Cerebellar cortex (tissue), 1 donor: ENCODE measurements around the gene WWP2.
A peak's percentile ranks its signal among the peaks of the same experiment; 100 is the strongest.

ENCODE experiments used
- DNase-seq: peaks from one replicate; pipeline ENCODE4 v3.0.0-alpha.2; 2015; ENCODE audit warnings: low spot score

The WWP2 gene

GRCh38 chr16:69927056-69927757 lies 165.1 kb downstream of the WWP2 start:
- DNase-seq, result peak; percentile 21

GRCh38 chr16:69928856-69929400 lies 166.8 kb downstream of the WWP2 start:
- no peak for DNase-seq

GRCh38 chr16:69929480-69929879 lies 167.3 kb downstream of the WWP2 start:
- no peak for DNase-seq

GRCh38 chr16:69930117-69930776 lies 168.1 kb downstream of the WWP2 start:
- DNase-seq, result peak; percentile 62

- no peak for DNase-seq
Observed at GRCh38 chr16:69931631-69932030, 169.5 kb downstream of the WWP2 start.

- DNase-seq, result no peak
Observed at GRCh38 chr16:69932228-69932627, 170.1 kb downstream of the WWP2 start.

- no peak for DNase-seq
Observed at GRCh38 chr16:69932691-69933392, 170.7 kb downstream of the WWP2 start.

- DNase-seq, result no peak
Observed at GRCh38 chr16:69934044-69934443, 171.9 kb downstream of the WWP2 start.

GRCh38 chr16:69934751-69935150 lies 172.6 kb downstream of the WWP2 start:
- no peak for DNase-seq

GRCh38 chr16:69935278-69935711 lies 173.2 kb downstream of the WWP2 start:
- DNase-seq, result peak; percentile 22

- no peak for DNase-seq
Observed at GRCh38 chr16:69935740-69936139, 173.6 kb downstream of the WWP2 start.

- DNase-seq, result no peak
Observed at GRCh38 chr16:69936252-69936651, 174.1 kb downstream of the WWP2 start.

- no peak for DNase-seq
Observed at GRCh38 chr16:69936751-69937211, 174.6 kb downstream of the WWP2 start.

- DNase-seq, result peak; percentile 80
Observed at GRCh38 chr16:69937465-69937951, 175.4 kb downstream of the WWP2 start.

GRCh38 chr16:69938981-69939820 lies 177.1 kb downstream of the WWP2 start:
- no peak for DNase-seq

- no peak for DNase-seq
Observed at GRCh38 chr16:69939821-69940585, 177.9 kb downstream of the WWP2 start.

- no peak for DNase-seq
Observed at GRCh38 chr16:69940676-69941075, 178.5 kb downstream of the WWP2 start.

GRCh38 chr16:69941251-69942098 lies 179.3 kb downstream of the WWP2 start:
- DNase-seq, result no peak

GRCh38 chr16:69942099-69942491 lies 180.0 kb downstream of the WWP2 start:
- no peak for DNase-seq
